AG04450 (cell line): ENCODE measurements around the gene KRTAP4-1. TPM values are rescaled to one million over a fixed set of nuclear protein-coding genes. Genes with fewer than 3 reads are reported as not detected.

ENCODE experiments used
- polyA plus RNA-seq: library from polyadenylated mRNA; depleted of rRNA; stranded (reverse); fragments of >200 nt; gene quantifications from 2 replicates; pipeline ENCODE4 v1.2.3, GENCODE V29; 2011; rRNA removed
- small RNA-seq: library from RNA; depleted of rRNA; stranded (forward); fragments of <200 nt; gene quantifications from one replicate; pipeline ENCODE3, GENCODE V24; 2012; ENCODE audit warnings: low read depth; ENCODE audit not compliant: insufficient read length

The KRTAP4-1 gene
- polyA plus RNA-seq, 1 experiment, result not detected

Small RNAs within 50 kb of the gene (small RNA-seq; reads per million reads assigned to genes)
- not detected for gene KRTAP4-17P

Other genes with a start within 250 kb of the KRTAP4-1 start
- 0.06 TPM in 1 of 2 replicates, not detected in the other for gene KRT23, start 247.3 kb downstream of the KRTAP4-1 start, polyA plus RNA-seq
- 0.11 TPM in 1 of 2 replicates, not detected in the other for gene KRT39, start 218.0 kb downstream of the KRTAP4-1 start, polyA plus RNA-seq
- not detected in 2 replicates for gene KRT40, start 200.6 kb downstream of the KRTAP4-1 start, polyA plus RNA-seq
- gene KRTAP3-3, start 190.7 kb downstream of the KRTAP4-1 start, polyA plus RNA-seq, result not detected in 2 replicates
- gene KRTAP3-2, start 185.0 kb downstream of the KRTAP4-1 start, polyA plus RNA-seq, result not detected in 2 replicates
- not detected in 2 replicates for gene KRTAP3-1, start 175.8 kb downstream of the KRTAP4-1 start, polyA plus RNA-seq
- gene KRTAP1-5, start 157.7 kb downstream of the KRTAP4-1 start, polyA plus RNA-seq, result 16.9 and 20.2 TPM in 2 replicates
- not detected in 2 replicates for gene KRTAP1-4, start 154.7 kb downstream of the KRTAP4-1 start, polyA plus RNA-seq
- gene KRTAP1-3, start 150.0 kb downstream of the KRTAP4-1 start, polyA plus RNA-seq, result not detected in 2 replicates
- 0.19 and 0.27 TPM in 2 replicates for gene KRTAP1-1, start 143.5 kb downstream of the KRTAP4-1 start, polyA plus RNA-seq
- not detected in 2 replicates for gene KRTAP2-1, start 137.6 kb downstream of the KRTAP4-1 start, polyA plus RNA-seq
- not detected in 2 replicates for gene KRTAP2-2, start 129.7 kb downstream of the KRTAP4-1 start, polyA plus RNA-seq
- gene KRTAP2-3, start 124.8 kb downstream of the KRTAP4-1 start, polyA plus RNA-seq, result 1.3 and 2.5 TPM in 2 replicates
- not detected in 2 replicates for gene KRTAP2-4, start 119.0 kb downstream of the KRTAP4-1 start, polyA plus RNA-seq
- not detected in 2 replicates for gene KRTAP4-7, start 100.8 kb downstream of the KRTAP4-1 start, polyA plus RNA-seq
- gene KRTAP4-8, start 86.8 kb downstream of the KRTAP4-1 start, polyA plus RNA-seq, result not detected in 2 replicates
- not detected in 2 replicates for gene KRTAP4-16, start 82.7 kb downstream of the KRTAP4-1 start, polyA plus RNA-seq
- gene KRTAP4-9, start 79.5 kb downstream of the KRTAP4-1 start, polyA plus RNA-seq, result not detected in 2 replicates
- gene KRTAP4-11, start 66.5 kb downstream of the KRTAP4-1 start, polyA plus RNA-seq, result not detected in 2 replicates
- gene KRTAP4-12, start 60.7 kb downstream of the KRTAP4-1 start, polyA plus RNA-seq, result not detected in 2 replicates
- gene KRTAP4-6, start 44.4 kb downstream of the KRTAP4-1 start, polyA plus RNA-seq, result not detected in 2 replicates
- not detected in 2 replicates for gene KRTAP4-5, start 35.1 kb downstream of the KRTAP4-1 start, polyA plus RNA-seq
- not detected in 2 replicates for gene KRTAP4-4, start 24.2 kb downstream of the KRTAP4-1 start, polyA plus RNA-seq
- gene KRTAP4-3, start 16.7 kb downstream of the KRTAP4-1 start, polyA plus RNA-seq, result not detected in 2 replicates
- gene KRTAP4-2, start 6.7 kb downstream of the KRTAP4-1 start, polyA plus RNA-seq, result not detected in 2 replicates
- gene KRTAP9-1, start 5.0 kb upstream of the KRTAP4-1 start, polyA plus RNA-seq, result not detected in 2 replicates
- not detected in 2 replicates for gene KRTAP9-2, start 41.7 kb upstream of the KRTAP4-1 start, polyA plus RNA-seq
- gene KRTAP9-3, start 47.5 kb upstream of the KRTAP4-1 start, polyA plus RNA-seq, result not detected in 2 replicates
- not detected in 2 replicates for gene KRTAP9-8, start 53.1 kb upstream of the KRTAP4-1 start, polyA plus RNA-seq
- not detected in 2 replicates for gene KRTAP9-4, start 64.8 kb upstream of the KRTAP4-1 start, polyA plus RNA-seq
- gene KRTAP9-9, start 70.5 kb upstream of the KRTAP4-1 start, polyA plus RNA-seq, result not detected in 2 replicates
- not detected in 2 replicates for gene KRTAP9-6, start 80.5 kb upstream of the KRTAP4-1 start, polyA plus RNA-seq
- gene KRTAP9-7, start 90.8 kb upstream of the KRTAP4-1 start, polyA plus RNA-seq, result not detected in 2 replicates
- not detected in 2 replicates for gene KRTAP29-1, start 117.9 kb upstream of the KRTAP4-1 start, polyA plus RNA-seq
- not detected in 2 replicates for gene KRTAP16-1, start 124.4 kb upstream of the KRTAP4-1 start, polyA plus RNA-seq
- gene KRTAP17-1, start 130.8 kb upstream of the KRTAP4-1 start, polyA plus RNA-seq, result not detected in 2 replicates
- not detected in 2 replicates for gene KRT33A, start 165.9 kb upstream of the KRTAP4-1 start, polyA plus RNA-seq
- 0.07 TPM in 1 of 2 replicates, not detected in the other for gene KRT33B, start 184.9 kb upstream of the KRTAP4-1 start, polyA plus RNA-seq
- gene KRT34, start 197.4 kb upstream of the KRTAP4-1 start, polyA plus RNA-seq, result 0.27 and 0.29 TPM in 2 replicates
- not detected in 2 replicates for gene KRT31, start 212.7 kb upstream of the KRTAP4-1 start, polyA plus RNA-seq
- not detected in 2 replicates for gene KRT37, start 239.7 kb upstream of the KRTAP4-1 start, polyA plus RNA-seq